ENCODE measurements around the gene SLC7A9.

SLC7A9 gene

GRCh38 chr19:32817569-32818476 lies 51.7 kb downstream of the SLC7A9 start:
- Mint-ChIP-seq H3K36me3 (ENCODE audit: low read depth) (no peaks in the 10 kb centered on the region), H3K9me3 (no peaks in the 10 kb centered on the region), H3K27ac (no peak overlapping the region), H3K4me3 (no peak overlapping the region), H3K4me1 (peaks cover 17% of the 10 kb centered on the region), H3K27me3 (peaks cover 4% of the 10 kb centered on the region)
- DNase-seq: no peak
- no peak for ATAC-seq

- Mint-ChIP-seq H3K27me3 (peaks cover 4% of the 10 kb centered on the region), H3K27ac (no peak overlapping the region), H3K36me3 (ENCODE audit: low read depth) (no peaks in the 10 kb centered on the region), H3K4me3 (no peak overlapping the region), H3K9me3 (no peaks in the 10 kb centered on the region), H3K4me1 (peaks cover 17% of the 10 kb centered on the region)
- DNase-seq: no peak
- ATAC-seq: no peak
Measured at GRCh38 chr19:32816555-32817099, 52.9 kb downstream of the SLC7A9 start.

GRCh38 chr19:32814624-32815023 lies 54.9 kb downstream of the SLC7A9 start:
- Mint-ChIP-seq H3K4me3 (no peak overlapping the region), H3K27me3 (peaks cover 4% of the 10 kb centered on the region), H3K9me3 (no peaks in the 10 kb centered on the region), H3K27ac (no peak overlapping the region), H3K4me1 (peaks cover 11% of the 10 kb centered on the region), H3K36me3 (ENCODE audit: low read depth) (no peaks in the 10 kb centered on the region)
- ATAC-seq: no peak
- DNase-seq: no peak

- Mint-ChIP-seq H3K9me3 (no peaks in the 10 kb centered on the region), H3K27me3 (peaks cover 4% of the 10 kb centered on the region), H3K36me3 (ENCODE audit: low read depth) (no peaks in the 10 kb centered on the region), H3K27ac (no peak overlapping the region), H3K4me3 (no peak overlapping the region), H3K4me1 (peaks cover 12% of the 10 kb centered on the region)
- ATAC-seq: no peak
- no peak for DNase-seq
Measured at GRCh38 chr19:32813862-32814425, 55.6 kb downstream of the SLC7A9 start.

DNA sequence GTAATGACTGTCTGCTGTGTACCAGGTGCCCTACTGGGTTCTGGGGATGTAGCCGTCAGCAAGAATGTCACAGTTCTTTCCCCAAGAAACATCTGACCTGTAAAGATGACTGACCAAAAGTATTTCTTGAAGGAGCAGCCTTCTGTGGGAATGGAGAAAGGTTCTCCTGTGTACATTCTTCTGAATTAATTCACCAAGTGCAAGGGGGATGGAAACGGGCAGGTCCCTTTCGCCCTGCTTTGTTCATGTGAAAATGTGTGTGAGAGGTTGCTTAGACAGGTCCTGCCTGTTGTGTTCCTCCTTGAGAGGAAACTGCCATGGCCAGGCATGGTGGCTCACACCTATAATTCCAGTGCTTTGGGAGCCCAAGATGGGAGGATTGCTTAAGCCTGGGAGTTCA lies 57.0 kb downstream of the SLC7A9 start:
- no peaks in the 10 kb centered on the region for H3K36me3 Mint-ChIP-seq (ENCODE audit: low read depth)
- ATAC-seq (no peak), DNase-seq (no peak)
- no peak overlapping the region for H3K4me3 Mint-ChIP-seq
- H3K4me1 Mint-ChIP-seq: peaks cover 12% of the 10 kb centered on the region
- H3K27me3 Mint-ChIP-seq: no peaks in the 10 kb centered on the region
- no peaks in the 10 kb centered on the region for H3K9me3 Mint-ChIP-seq
- no peak overlapping the region for H3K27ac Mint-ChIP-seq

GRCh38 chr19:32812036-32812435 lies 57.5 kb downstream of the SLC7A9 start:
- Mint-ChIP-seq H3K27me3 (no peaks in the 10 kb centered on the region), H3K9me3 (no peaks in the 10 kb centered on the region), H3K4me1 (peaks cover 12% of the 10 kb centered on the region), H3K4me3 (no peak overlapping the region), H3K27ac (no peak overlapping the region), H3K36me3 (ENCODE audit: low read depth) (no peaks in the 10 kb centered on the region)
- DNase-seq: no peak
- ATAC-seq: no peak

GRCh38 chr19:32811151-32811550 lies 58.4 kb downstream of the SLC7A9 start:
- no peak for DNase-seq
- Mint-ChIP-seq H3K36me3 (ENCODE audit: low read depth) (no peaks in the 10 kb centered on the region), H3K4me3 (no peak overlapping the region), H3K9me3 (no peaks in the 10 kb centered on the region), H3K27ac (no peak overlapping the region), H3K27me3 (no peaks in the 10 kb centered on the region), H3K4me1 (peaks cover 10% of the 10 kb centered on the region)
- ATAC-seq: no peak

DNA sequence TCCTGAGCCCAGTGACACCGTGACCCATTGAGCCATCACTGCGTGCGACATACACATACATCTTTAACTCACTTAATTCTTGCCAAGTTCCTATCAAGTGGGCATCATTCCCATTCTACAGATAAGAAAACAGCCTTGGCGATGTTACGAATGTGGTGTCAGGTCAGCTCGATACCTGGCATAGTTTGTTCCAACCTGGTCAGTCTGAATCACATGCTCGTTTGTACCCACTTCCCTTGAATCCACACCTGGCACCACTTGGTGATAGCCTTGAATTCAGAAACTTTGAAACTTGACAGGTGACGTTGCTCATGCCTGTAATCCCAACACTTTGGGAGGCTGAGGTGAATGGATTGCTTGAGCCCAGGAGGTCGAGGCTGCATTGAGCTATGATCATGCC lies 59.1 kb downstream of the SLC7A9 start:
- Mint-ChIP-seq H3K4me1 (peaks cover 10% of the 10 kb centered on the region), H3K27me3 (no peaks in the 10 kb centered on the region), H3K4me3 (no peak overlapping the region), H3K27ac (no peak overlapping the region), H3K36me3 (ENCODE audit: low read depth) (no peaks in the 10 kb centered on the region), H3K9me3 (no peaks in the 10 kb centered on the region)
- DNase-seq (no peak), ATAC-seq (no peak)

DNA sequence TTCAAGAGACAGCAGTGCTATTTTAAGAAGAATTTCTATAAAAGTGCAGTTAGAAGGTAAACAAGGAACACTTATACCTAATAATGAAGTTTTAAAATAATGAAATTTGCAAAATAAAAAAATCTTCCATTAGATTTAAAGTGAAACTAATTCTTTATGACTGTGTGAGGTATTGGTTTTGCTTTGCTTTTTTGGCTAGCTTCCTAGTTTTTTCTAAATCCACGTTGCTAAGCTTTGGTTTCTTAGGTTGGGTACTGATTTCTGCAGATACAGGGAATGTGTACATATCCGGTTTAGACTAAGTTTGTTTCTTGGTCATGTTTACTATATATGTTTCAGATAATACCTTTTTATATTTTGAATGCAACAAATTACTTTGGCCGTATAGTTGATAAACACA lies 59.8 kb downstream of the SLC7A9 start:
- no peaks in the 10 kb centered on the region for H3K27me3 Mint-ChIP-seq
- no peaks in the 10 kb centered on the region for H3K9me3 Mint-ChIP-seq
- no peaks in the 10 kb centered on the region for H3K36me3 Mint-ChIP-seq (ENCODE audit: low read depth)
- DNase-seq (no peak), ATAC-seq (no peak)
- no peak overlapping the region for H3K4me3 Mint-ChIP-seq
- H3K4me1 Mint-ChIP-seq: peaks cover 10% of the 10 kb centered on the region
- H3K27ac Mint-ChIP-seq: no peak overlapping the region

DNA sequence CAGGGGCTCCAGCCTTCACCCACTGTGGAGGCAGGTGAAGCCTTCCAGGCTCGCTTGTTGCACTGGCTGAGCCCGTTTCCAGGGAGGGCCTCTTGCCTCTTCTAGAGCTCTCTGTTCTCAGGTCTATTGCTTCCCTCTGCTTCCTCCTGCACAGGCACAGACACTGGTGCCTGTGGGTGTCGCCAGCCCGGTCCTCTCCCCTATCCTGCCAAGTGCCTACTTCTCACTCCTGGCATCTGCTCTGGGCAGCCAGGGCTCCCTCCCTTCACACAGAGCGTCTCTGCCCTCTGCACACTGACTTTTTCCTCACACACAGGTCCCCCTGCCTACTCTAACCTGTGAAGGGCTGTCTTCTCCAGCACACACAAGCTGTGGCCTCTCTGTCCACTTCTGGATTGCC lies 60.3 kb downstream of the SLC7A9 start:
- Mint-ChIP-seq H3K36me3 (ENCODE audit: low read depth) (no peaks in the 10 kb centered on the region), H3K27me3 (no peaks in the 10 kb centered on the region), H3K4me3 (no peak overlapping the region), H3K9me3 (no peaks in the 10 kb centered on the region), H3K4me1 (peaks cover 8% of the 10 kb centered on the region), H3K27ac (no peak overlapping the region)
- ATAC-seq (peak; percentile 33), DNase-seq (no peak)

- Mint-ChIP-seq H3K36me3 (ENCODE audit: low read depth) (no peaks in the 10 kb centered on the region), H3K4me3 (no peak overlapping the region), H3K9me3 (no peaks in the 10 kb centered on the region), H3K27ac (no peak overlapping the region), H3K27me3 (no peaks in the 10 kb centered on the region), H3K4me1 (peaks cover 7% of the 10 kb centered on the region)
- DNase-seq: no peak
- ATAC-seq: no peak
Measured at GRCh38 chr19:32808236-32808635, 61.3 kb downstream of the SLC7A9 start.

DNA sequence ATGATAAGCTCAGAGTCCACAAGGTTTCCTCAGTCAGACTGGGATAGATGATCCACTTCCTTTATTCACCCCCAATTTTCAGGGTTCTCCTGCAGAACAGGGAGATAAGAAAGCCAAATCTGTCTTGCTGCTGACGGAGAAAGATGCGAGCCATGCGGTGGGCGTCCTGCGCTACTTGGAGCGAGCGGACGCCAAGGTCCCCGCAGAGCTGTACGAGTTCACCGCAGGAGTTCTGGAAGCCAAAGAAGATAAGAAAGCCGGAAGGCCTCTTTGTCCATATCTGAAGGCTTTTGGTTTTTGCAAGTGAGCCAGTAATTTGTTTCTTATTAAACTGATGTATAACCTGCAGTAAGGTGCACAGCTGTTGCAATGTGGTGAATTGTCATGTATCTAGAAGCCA lies 66.7 kb downstream of the SLC7A9 start:
- H3K9me3 Mint-ChIP-seq: no peaks in the 10 kb centered on the region
- ATAC-seq (no peak), DNase-seq (no peak)
- H3K4me3 Mint-ChIP-seq: no peak overlapping the region
- H3K4me1 Mint-ChIP-seq: peaks cover 6% of the 10 kb centered on the region
- H3K27me3 Mint-ChIP-seq: no peaks in the 10 kb centered on the region
- H3K36me3 Mint-ChIP-seq (ENCODE audit: low read depth): no peaks in the 10 kb centered on the region
- no peak overlapping the region for H3K27ac Mint-ChIP-seq

DNA sequence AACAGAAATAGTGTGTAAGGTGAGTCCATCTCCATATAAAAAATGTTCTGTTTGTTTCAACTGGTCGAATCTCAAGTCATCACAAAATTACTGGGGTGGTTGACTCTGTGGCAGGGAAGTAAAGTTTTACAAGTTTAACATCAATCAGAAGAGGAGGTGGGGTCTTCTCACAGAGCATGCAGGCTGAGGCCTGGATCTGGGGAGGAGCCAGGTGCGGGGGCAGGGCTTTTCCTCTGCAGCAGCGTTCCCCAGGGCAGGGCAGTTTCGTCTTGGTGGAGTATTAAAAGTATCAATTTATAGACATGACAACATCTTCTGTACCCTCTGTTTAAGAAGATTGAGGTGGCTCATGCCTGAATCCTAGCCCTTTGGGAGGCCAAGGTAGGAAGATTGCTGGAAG lies 68.8 kb downstream of the SLC7A9 start:
- no peak overlapping the region for H3K4me3 Mint-ChIP-seq
- DNase-seq (no peak), ATAC-seq (no peak)
- H3K9me3 Mint-ChIP-seq: no peaks in the 10 kb centered on the region
- H3K4me1 Mint-ChIP-seq: peaks cover 8% of the 10 kb centered on the region
- H3K27ac Mint-ChIP-seq: no peak overlapping the region
- no peaks in the 10 kb centered on the region for H3K27me3 Mint-ChIP-seq
- H3K36me3 Mint-ChIP-seq (ENCODE audit: low read depth): no peaks in the 10 kb centered on the region

- DNase-seq (no peak), ATAC-seq (no peak)
- H3K9me3 Mint-ChIP-seq: no peaks in the 10 kb centered on the region
- no peaks in the 10 kb centered on the region for H3K36me3 Mint-ChIP-seq (ENCODE audit: low read depth)
- H3K27ac Mint-ChIP-seq: no peak overlapping the region
- H3K4me3 Mint-ChIP-seq: no peak overlapping the region
- no peaks in the 10 kb centered on the region for H3K27me3 Mint-ChIP-seq
- peaks cover 14% of the 10 kb centered on the region for H3K4me1 Mint-ChIP-seq
Measured at GRCh38 chr19:32800191-32800590, 69.4 kb downstream of the SLC7A9 start.

DNA sequence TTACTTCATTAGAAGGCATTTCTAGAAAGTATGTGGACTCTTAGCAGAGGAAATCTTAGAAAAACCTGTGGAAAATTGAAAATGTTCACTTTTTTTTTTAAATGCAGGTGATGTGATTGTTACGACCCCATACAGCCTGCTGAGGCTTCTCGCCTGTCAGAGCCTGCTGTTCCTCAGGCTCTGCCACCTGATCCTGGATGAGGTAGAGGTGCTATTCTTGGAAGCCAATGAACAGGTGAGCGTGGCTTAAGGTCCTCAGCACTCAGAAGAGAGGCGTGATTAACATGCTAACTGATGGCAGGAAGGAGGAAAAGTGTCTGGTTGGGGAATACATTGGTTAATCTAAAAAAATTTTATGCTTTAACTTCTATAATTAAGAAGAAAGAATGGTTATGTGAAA lies 71.4 kb downstream of the SLC7A9 start:
- Mint-ChIP-seq H3K36me3 (ENCODE audit: low read depth) (no peaks in the 10 kb centered on the region), H3K27ac (no peak overlapping the region), H3K9me3 (no peaks in the 10 kb centered on the region), H3K4me1 (peaks cover 29% of the 10 kb centered on the region), H3K4me3 (no peak overlapping the region), H3K27me3 (no peaks in the 10 kb centered on the region)
- DNase-seq (no peak), ATAC-seq (no peak)
